ENCODE data around the gene UPK1A. TPM values are rescaled to one million over a fixed set of nuclear protein-coding genes. Genes with fewer than 3 reads are reported as not detected.
A peak's percentile ranks its signal among the peaks of the same experiment; 100 is the strongest.

Gene UPK1A
- total and polyA plus RNA-seq, 9 of the 15 experiments (the other 6 are each of a cell fraction or from before 2014, with no cell fraction given), result 0.06 to 0.13 TPM; not detected in 7

DNA sequence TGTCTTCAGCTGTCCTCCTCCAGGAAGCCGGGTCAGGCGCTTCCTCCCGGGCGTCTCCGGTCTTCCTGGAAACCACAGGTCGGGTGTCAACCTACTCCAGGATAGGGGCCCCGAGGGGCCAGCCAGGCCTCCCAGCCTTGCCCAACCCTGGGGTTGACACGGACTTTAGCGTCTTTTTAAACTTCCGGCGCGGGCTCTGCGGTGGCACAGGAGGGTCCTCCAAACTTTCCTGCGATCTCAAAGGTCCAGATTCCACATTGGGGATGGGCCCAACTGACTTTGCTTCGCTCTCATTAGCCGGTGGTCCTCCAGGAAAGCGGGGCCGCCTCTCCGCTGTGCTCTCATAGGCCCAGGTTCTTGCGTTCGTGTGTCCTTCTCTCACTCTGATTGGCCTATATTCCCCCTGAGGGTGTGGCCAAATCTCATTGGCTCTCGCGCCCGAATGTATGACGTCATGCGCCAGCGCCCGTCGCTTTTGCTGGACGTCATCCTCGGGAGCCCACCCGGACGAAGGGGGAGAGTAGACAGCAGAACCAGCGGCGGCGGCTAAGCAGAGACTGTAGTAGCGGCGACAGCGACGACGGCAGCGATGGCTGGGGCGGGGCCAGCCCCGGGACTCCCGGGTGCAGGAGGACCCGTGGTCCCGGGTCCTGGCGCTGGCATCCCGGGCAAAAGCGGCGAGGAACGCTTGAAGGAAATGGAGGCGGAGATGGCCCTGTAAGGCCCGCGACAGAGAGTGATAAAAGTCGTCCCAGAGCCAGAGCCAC lies 37.6 kb upstream of the UPK1A start, which contains the start of gene RBM42 (continued):
- TF ChIP-seq, protein P1, sequence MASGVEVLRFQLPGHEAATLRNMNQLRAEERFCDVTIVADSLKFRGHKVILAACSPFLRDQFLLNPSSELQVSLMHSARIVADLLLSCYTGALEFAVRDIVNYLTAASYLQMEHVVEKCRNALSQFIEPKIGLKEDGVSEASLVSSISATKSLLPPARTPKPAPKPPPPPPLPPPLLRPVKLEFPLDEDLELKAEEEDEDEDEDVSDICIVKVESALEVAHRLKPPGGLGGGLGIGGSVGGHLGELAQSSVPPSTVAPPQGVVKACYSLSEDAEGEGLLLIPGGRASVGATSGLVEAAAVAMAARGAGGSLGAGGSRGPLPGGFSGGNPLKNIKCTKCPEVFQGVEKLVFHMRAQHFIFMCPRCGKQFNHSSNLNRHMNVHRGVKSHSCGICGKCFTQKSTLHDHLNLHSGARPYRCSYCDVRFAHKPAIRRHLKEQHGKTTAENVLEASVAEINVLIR (CRISPR knock-in tag; IDR thresholded peaks at IDR 0.05), result peak; percentile 100
- TF ChIP-seq, protein P2, sequence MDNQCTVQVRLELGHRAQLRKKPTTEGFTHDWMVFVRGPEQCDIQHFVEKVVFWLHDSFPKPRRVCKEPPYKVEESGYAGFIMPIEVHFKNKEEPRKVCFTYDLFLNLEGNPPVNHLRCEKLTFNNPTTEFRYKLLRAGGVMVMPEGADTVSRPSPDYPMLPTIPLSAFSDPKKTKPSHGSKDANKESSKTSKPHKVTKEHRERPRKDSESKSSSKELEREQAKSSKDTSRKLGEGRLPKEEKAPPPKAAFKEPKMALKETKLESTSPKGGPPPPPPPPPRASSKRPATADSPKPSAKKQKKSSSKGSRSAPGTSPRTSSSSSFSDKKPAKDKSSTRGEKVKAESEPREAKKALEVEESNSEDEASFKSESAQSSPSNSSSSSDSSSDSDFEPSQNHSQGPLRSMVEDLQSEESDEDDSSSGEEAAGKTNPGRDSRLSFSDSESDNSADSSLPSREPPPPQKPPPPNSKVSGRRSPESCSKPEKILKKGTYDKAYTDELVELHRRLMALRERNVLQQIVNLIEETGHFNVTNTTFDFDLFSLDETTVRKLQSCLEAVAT (IDR thresholded peaks at IDR 0.05), result peak in 1 of 2 experiments; percentile 100; a peak in 2 of 4 replicates
- TF ChIP-seq JUNB (CRISPR knock-in tag; conservative IDR thresholded peaks at IDR 0.05), result peak; percentile 99
- TF ChIP-seq SRSF7 (optimal IDR thresholded peaks at IDR 0.05; ENCODE audit: low read depth, low read length), result no peak
- TF ChIP-seq, protein P3, sequence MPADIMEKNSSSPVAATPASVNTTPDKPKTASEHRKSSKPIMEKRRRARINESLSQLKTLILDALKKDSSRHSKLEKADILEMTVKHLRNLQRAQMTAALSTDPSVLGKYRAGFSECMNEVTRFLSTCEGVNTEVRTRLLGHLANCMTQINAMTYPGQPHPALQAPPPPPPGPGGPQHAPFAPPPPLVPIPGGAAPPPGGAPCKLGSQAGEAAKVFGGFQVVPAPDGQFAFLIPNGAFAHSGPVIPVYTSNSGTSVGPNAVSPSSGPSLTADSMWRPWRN (IDR thresholded peaks at IDR 0.05; ENCODE audit: low read depth), result no peak
- TF ChIP-seq MTA3 (IDR thresholded peaks at IDR 0.05; ENCODE audit: borderline replicate concordance), result peak; percentile 88; the same call in 1 of the 2 replicates
- no peak for TF ChIP-seq ZNF778 (CRISPR knock-in tag; IDR thresholded peaks at IDR 0.05)
- 0 out of 2 replicates have a peak, but pooled peaks have one; percentile 58 for TF ChIP-seq HOXB6 (CRISPR knock-in tag; IDR thresholded peaks at IDR 0.05; ENCODE audit: borderline replicate concordance)
- TF ChIP-seq ZNF696 (CRISPR knock-in tag; conservative IDR thresholded peaks at IDR 0.05), result no peak
- TF ChIP-seq, protein P4, sequence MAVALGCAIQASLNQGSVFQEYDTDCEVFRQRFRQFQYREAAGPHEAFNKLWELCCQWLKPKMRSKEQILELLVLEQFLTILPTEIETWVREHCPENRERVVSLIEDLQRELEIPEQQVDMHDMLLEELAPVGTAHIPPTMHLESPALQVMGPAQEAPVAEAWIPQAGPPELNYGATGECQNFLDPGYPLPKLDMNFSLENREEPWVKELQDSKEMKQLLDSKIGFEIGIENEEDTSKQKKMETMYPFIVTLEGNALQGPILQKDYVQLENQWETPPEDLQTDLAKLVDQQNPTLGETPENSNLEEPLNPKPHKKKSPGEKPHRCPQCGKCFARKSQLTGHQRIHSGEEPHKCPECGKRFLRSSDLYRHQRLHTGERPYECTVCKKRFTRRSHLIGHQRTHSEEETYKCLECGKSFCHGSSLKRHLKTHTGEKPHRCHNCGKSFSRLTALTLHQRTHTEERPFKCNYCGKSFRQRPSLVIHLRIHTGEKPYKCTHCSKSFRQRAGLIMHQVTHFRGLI (CRISPR knock-in tag; IDR thresholded peaks at IDR 0.05), result 0 out of 2 replicates have a peak, but pooled peaks have one; percentile 63
- TF ChIP-seq, protein P5, sequence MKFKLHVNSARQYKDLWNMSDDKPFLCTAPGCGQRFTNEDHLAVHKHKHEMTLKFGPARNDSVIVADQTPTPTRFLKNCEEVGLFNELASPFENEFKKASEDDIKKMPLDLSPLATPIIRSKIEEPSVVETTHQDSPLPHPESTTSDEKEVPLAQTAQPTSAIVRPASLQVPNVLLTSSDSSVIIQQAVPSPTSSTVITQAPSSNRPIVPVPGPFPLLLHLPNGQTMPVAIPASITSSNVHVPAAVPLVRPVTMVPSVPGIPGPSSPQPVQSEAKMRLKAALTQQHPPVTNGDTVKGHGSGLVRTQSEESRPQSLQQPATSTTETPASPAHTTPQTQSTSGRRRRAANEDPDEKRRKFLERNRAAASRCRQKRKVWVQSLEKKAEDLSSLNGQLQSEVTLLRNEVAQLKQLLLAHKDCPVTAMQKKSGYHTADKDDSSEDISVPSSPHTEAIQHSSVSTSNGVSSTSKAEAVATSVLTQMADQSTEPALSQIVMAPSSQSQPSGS (CRISPR knock-in tag; IDR thresholded peaks at IDR 0.05), result peak; percentile 95
- peak; percentile 56 for TF ChIP-seq NR2C1 (IDR thresholded peaks at IDR 0.05)
- peak; percentile 30; the same call in 1 of the 2 replicates for TF ChIP-seq NR2C1 (tag; IDR thresholded peaks at IDR 0.05)
- TF ChIP-seq MAZ (CRISPR knock-in tag; conservative IDR thresholded peaks at IDR 0.05 in 1 of 2, IDR thresholded peaks at IDR 0.05 in 1 of 2), result peak; percentile 47 to 76
- TF ChIP-seq, protein P6, sequence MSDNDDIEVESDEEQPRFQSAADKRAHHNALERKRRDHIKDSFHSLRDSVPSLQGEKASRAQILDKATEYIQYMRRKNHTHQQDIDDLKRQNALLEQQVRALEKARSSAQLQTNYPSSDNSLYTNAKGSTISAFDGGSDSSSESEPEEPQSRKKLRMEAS (CRISPR knock-in tag; IDR thresholded peaks at IDR 0.05), result peak; percentile 16; the same call in 1 of the 2 replicates
- TF ChIP-seq, protein P7, sequence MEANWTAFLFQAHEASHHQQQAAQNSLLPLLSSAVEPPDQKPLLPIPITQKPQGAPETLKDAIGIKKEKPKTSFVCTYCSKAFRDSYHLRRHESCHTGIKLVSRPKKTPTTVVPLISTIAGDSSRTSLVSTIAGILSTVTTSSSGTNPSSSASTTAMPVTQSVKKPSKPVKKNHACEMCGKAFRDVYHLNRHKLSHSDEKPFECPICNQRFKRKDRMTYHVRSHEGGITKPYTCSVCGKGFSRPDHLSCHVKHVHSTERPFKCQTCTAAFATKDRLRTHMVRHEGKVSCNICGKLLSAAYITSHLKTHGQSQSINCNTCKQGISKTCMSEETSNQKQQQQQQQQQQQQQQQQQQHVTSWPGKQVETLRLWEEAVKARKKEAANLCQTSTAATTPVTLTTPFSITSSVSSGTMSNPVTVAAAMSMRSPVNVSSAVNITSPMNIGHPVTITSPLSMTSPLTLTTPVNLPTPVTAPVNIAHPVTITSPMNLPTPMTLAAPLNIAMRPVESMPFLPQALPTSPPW (CRISPR knock-in tag; IDR thresholded peaks at IDR 0.05), result peak; percentile 93
- TF ChIP-seq ZKSCAN1 (IDR thresholded peaks at IDR 0.05; ENCODE audit: low read depth, low read length), result 0 out of 2 replicates have a peak, but pooled peaks have one; percentile 70

Measured in K562 (cell line).